Fibroblast of lung (primary cell): ENCODE results near the gene TMTC2. TPM values are rescaled to one million over a fixed set of nuclear protein-coding genes. Genes with fewer than 3 reads are reported as not detected.

ENCODE experiments used
- DNase-seq, 2 donors: peaks; one replicate each; pipeline versions ENCODE4 v3.0.0 to v3.0.0-alpha.2; 2010; ENCODE audit warnings: low read depth in 2 of 2
- H2AFZ ChIP-seq: 2 replicates; pipeline ENCODE4 v1.5.1; 2012; ENCODE audit warnings: low read length, control low read depth, inconsistent platforms
- H3K27ac ChIP-seq: 2 replicates; pipeline ENCODE4 v1.5.1; 2011; ENCODE audit warnings: low read length, control low read depth; ENCODE audit not compliant: insufficient read depth
- H3K27me3 ChIP-seq: 2 replicates; pipeline ENCODE4 v1.5.1; 2011; ENCODE audit warnings: mild to moderate bottlenecking, low read length; ENCODE audit not compliant: control insufficient read depth, insufficient read depth
- H3K36me3 ChIP-seq: 2 replicates; pipeline ENCODE4 v1.5.1; 2011; ENCODE audit warnings: low read length; ENCODE audit not compliant: control insufficient read depth, insufficient read depth
- H3K4me1 ChIP-seq: 2 replicates; pipeline ENCODE4 v1.5.1; 2011; ENCODE audit warnings: low read length; ENCODE audit not compliant: control insufficient read depth, insufficient read depth; ENCODE audit errors: extremely low read depth
- H3K4me2 ChIP-seq: 2 replicates; pipeline ENCODE4 v1.5.1; 2011; ENCODE audit warnings: low read length, control low read depth; ENCODE audit not compliant: insufficient read depth; ENCODE audit errors: extremely low read depth
- H3K4me3 ChIP-seq, 4 experiments: fragments of 200-600 bp in 1 of 4; sonication (generic) in 1 of 4; replicated peaks in 1 of 4; 2 replicates each; pipeline ENCODE4 v1.5.1; 2011 to 2016; ENCODE audit warnings: low read length in 4 of 4, low read depth in 3 of 4, mild to moderate bottlenecking in 3 of 4, control low read depth in 2 of 4, inconsistent platforms in 1 of 4, mixed read lengths in 1 of 4; ENCODE audit not compliant: insufficient read depth in 1 of 4; ENCODE audit errors: control extremely low read depth in 1 of 4
- H3K79me2 ChIP-seq: 2 replicates; pipeline ENCODE4 v1.5.1; 2012; ENCODE audit warnings: mild to moderate bottlenecking, low read length, inconsistent platforms; ENCODE audit not compliant: control insufficient read depth, insufficient read depth
- H3K9ac ChIP-seq: 2 replicates; pipeline ENCODE4 v1.5.1; 2011; ENCODE audit warnings: mild to moderate bottlenecking, low read length, control low read depth; ENCODE audit not compliant: insufficient read depth
- H3K9me3 ChIP-seq: 2 replicates; pipeline ENCODE4 v1.5.1; 2012; ENCODE audit warnings: low read depth, low read length; ENCODE audit not compliant: control insufficient read depth, insufficient read depth
- H4K20me1 ChIP-seq: 2 replicates; pipeline ENCODE4 v1.5.1; 2011; ENCODE audit warnings: low read length; ENCODE audit not compliant: control insufficient read depth, insufficient read depth; ENCODE audit errors: extremely low read depth
- EZH2 ChIP-seq: IDR thresholded peaks from 2 replicates; pipeline ENCODE4 v1.5.1; 2012; ENCODE audit warnings: low read length, control low read depth, mild to moderate bottlenecking; ENCODE audit errors: missing control alignments
- polyA plus RNA-seq, 2 donors: library from polyadenylated mRNA; depleted of rRNA in 1 of 2; stranded (reverse) in 1 of 2; unstranded in 1 of 2; fragments of >200 nt; gene quantifications; 2 replicates each; pipeline ENCODE4 v1.2.1, GENCODE V29; 2011 to 2012; ENCODE audit warnings: missing spikeins in 1 of 2
- total RNA-seq: library from RNA; depleted of rRNA; stranded (reverse); fragments of >200 nt; gene quantifications from 2 replicates; pipeline ENCODE4 v1.2.1, GENCODE V29; 2014
- TF ChIP-seq, protein P1 (sequence below), 2 donors: IDR thresholded peaks in 1 of 2; conservative IDR thresholded peaks in 1 of 2; 1 replicate in 1 of 2; 2 replicates in 1 of 2; pipeline ENCODE4 v1.5.1; 2011 to 2012; ENCODE audit warnings: low read length in 2 of 2, control low read depth in 1 of 2, inconsistent platforms in 1 of 2, low read depth in 1 of 2, mild to moderate bottlenecking in 1 of 2

Gene TMTC2
- total and polyA plus RNA-seq, 2 donors (not counting 1 experiment from before 2014, with no cell fraction given) = 3.5 to 9.7 TPM

DNA sequence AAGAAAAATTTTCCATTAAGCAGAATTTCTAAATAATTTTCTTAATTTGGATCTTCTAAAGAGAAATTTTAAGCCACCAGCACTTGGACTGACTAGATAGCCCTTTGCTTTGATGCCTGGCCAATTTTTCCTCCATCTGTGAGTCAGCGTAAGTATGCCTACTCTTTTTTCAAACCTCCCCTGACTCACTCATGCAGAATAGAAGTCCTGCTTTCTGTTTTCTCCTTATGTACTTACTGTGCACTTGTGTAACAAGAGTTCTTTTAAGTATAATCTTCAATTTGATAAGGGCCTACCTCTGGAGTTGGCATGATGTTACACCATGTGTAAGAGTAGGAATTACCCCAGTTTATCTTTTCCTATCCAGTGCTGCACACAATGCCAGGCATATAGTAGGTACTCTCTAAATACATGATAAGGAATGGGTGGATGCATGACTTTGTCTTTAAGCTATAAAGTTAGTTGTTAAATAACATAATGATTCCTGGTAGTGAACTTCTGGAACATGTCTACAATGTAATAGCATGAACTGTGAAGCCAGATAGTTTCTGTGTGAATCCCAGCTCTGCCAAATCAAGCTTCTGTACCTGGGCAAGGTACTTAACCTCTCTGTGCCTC lies 329.6 kb downstream of the TMTC2 start:
- Histone ChIP-seq H3K36me3 (no peaks in the 10 kb centered on the region), H3K4me1 (no peaks in the 10 kb centered on the region), H3K27me3 (no peaks in the 10 kb centered on the region), H3K27ac (no peak overlapping the region), H3K4me2 (peak overlapping the region; percentile 59), H3K9me3 (no peaks in the 10 kb centered on the region), H3K4me3 (peak overlapping the region in 3 of 4 experiments; percentile 49 to 77 (median 57)), H3K79me2 (no peaks in the 10 kb centered on the region), H2AFZ (no peak overlapping the region), H3K9ac (no peak overlapping the region), H4K20me1 (no peaks in the 10 kb centered on the region)
- peak; percentile 88 to 94 for DNase-seq
- TF ChIP-seq, protein P1, sequence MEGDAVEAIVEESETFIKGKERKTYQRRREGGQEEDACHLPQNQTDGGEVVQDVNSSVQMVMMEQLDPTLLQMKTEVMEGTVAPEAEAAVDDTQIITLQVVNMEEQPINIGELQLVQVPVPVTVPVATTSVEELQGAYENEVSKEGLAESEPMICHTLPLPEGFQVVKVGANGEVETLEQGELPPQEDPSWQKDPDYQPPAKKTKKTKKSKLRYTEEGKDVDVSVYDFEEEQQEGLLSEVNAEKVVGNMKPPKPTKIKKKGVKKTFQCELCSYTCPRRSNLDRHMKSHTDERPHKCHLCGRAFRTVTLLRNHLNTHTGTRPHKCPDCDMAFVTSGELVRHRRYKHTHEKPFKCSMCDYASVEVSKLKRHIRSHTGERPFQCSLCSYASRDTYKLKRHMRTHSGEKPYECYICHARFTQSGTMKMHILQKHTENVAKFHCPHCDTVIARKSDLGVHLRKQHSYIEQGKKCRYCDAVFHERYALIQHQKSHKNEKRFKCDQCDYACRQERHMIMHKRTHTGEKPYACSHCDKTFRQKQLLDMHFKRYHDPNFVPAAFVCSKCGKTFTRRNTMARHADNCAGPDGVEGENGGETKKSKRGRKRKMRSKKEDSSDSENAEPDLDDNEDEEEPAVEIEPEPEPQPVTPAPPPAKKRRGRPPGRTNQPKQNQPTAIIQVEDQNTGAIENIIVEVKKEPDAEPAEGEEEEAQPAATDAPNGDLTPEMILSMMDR (conservative IDR thresholded peaks at IDR 0.05 in 1 of 2, IDR thresholded peaks at IDR 0.05 in 1 of 2; ENCODE audit: low read depth in 1 of 2, low read length in 2 of 2) = no peak
- no peak for TF ChIP-seq EZH2

DNA sequence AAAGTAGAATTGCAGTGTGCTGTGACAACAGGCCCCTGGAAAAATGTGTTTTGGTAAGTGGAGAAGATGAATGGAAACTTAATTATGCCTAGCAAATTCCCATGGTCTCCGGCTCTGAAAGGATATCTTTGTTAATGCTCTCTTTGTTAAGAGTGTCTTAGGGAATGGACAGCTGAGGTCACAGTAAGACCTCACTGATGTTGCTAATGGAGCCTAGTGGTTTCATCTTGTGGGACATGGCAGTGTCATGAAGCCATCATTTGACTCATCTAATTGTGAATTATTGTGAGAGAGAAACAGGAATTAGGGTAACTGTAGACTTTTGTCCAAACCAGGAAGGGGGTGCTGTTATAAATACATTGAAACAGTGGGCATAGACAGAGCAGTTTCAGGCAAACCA lies 330.3 kb downstream of the TMTC2 start:
- no peaks in the 10 kb centered on the region for H3K4me1 ChIP-seq
- no peaks in the 10 kb centered on the region for H4K20me1 ChIP-seq
- peak in 1 of 2 donors; percentile 53 for DNase-seq
- H3K4me2 ChIP-seq = no peak overlapping the region
- TF ChIP-seq, protein P1 (conservative IDR thresholded peaks at IDR 0.05 in 1 of 2, IDR thresholded peaks at IDR 0.05 in 1 of 2; ENCODE audit: low read depth in 1 of 2, low read length in 2 of 2) = no peak
- TF ChIP-seq EZH2 = no peak
- H3K9ac ChIP-seq = no peak overlapping the region
- H3K4me3 ChIP-seq = no peak overlapping the region
- no peak overlapping the region for H3K27ac ChIP-seq
- H3K9me3 ChIP-seq = no peaks in the 10 kb centered on the region
- H3K36me3 ChIP-seq = no peaks in the 10 kb centered on the region
- H3K79me2 ChIP-seq = no peaks in the 10 kb centered on the region
- no peak overlapping the region for H2AFZ ChIP-seq
- no peaks in the 10 kb centered on the region for H3K27me3 ChIP-seq

DNA sequence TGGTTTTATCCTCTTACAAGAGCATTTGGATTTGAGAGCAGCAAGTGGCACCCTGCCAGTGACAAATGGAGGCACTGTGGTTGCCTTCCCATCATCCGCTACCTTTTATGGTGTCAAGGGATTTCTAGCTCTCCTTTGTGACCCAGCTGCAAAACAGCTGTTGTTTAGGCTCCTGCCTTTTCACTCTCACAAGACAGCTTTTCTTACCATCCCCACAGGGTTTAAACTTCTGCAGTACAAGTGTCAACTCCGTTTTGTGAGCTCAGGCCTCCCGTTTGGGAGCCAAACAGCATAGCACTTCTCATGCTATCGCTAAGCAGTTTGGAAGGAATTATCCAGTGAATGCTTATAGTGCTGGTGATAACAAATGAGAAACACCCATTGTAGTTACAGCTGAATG lies 331.4 kb downstream of the TMTC2 start:
- DNase-seq = peak in 1 of 2 donors; percentile 36
- Histone ChIP-seq H3K4me1 (no peaks in the 10 kb centered on the region), H3K27ac (no peak overlapping the region), H3K79me2 (no peaks in the 10 kb centered on the region), H3K36me3 (no peaks in the 10 kb centered on the region), H4K20me1 (no peaks in the 10 kb centered on the region), H3K9me3 (no peaks in the 10 kb centered on the region), H3K4me2 (no peak overlapping the region), H3K9ac (no peak overlapping the region), H3K27me3 (no peaks in the 10 kb centered on the region), H3K4me3 (no peak overlapping the region), H2AFZ (no peak overlapping the region)
- TF ChIP-seq EZH2 = no peak
- TF ChIP-seq, protein P1 (conservative IDR thresholded peaks at IDR 0.05 in 1 of 2, IDR thresholded peaks at IDR 0.05 in 1 of 2; ENCODE audit: low read depth in 1 of 2, low read length in 2 of 2) = no peak
